Stimulated activated effector memory CD8-positive, alpha-beta T cell treated with anti-CD3 and anti-CD28 coated beads, Interleukin-12 subunit alpha, Interleukin-12 subunit beta, amount 100 ng/mL, for 72 hours (primary cell): ENCODE results near the gene ATP6V0E1.
A peak's percentile ranks its signal among the peaks of the same experiment; 100 is the strongest.

ENCODE experiments used
- ATAC-seq: fragments of 150-1000 bp; cut with Tn5 transposase; 2 replicates; pipeline ENCODE4 v1.10.0; 2021
- DNase-seq, 2 donors: peaks; one replicate each; pipeline ENCODE4 v3.0.0; 2021 to 2022; ENCODE audit warnings: low spot score in 2 of 2
- H3K27ac Mint-ChIP-seq: one replicate; pipeline ENCODE4 v1.8.0; 2022; ENCODE audit warnings: mild to moderate bottlenecking, mixed read lengths
- H3K36me3 Mint-ChIP-seq: one replicate; pipeline ENCODE4 v1.8.0; 2022; ENCODE audit warnings: mild to moderate bottlenecking, mixed read lengths
- H3K4me1 Mint-ChIP-seq: one replicate; pipeline ENCODE4 v1.8.0; 2022; ENCODE audit warnings: mixed read lengths
- H3K4me3 Mint-ChIP-seq: one replicate; pipeline ENCODE4 v1.8.0; 2022; ENCODE audit warnings: mild to moderate bottlenecking, mixed read lengths
- H3K9me3 Mint-ChIP-seq: one replicate; pipeline ENCODE4 v1.8.0; 2022; ENCODE audit warnings: mixed read lengths

ATP6V0E1 gene

DNA sequence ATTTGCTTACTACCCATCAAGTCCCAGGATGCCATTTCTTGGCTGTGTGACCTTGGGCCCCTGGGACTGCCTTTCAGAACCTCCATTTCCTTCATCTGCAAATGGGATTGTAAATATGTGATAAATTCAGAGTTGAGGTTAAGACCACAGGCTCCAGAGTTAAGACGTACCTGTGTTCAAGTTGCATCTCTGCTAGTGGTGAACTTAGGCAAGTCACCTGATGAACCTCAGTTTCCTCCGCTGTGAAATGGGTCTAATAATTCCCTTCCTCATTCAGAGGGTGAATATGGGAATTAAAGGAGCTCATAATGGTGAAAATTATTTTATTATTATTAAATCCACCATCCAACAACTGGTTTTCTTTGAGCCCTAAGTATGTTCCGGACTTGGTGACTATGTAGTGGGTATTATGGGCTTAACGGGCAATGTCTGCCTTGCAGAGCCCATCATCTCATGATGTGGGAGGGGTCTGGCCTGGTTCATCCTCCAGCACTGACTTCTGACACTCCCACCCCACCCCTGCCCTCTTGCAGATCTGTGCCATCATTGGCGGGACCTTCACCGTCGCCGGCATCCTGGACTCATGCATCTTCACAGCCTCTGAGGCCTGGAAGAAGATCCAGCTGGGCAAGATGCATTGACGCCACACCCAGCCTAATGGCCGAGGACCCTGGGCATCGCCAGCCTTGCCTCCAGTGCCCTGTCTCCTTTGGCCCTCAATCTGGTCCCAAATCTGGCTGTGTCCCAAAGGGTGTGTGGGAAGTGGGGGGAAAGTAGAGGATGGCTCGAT is 33.2 kb upstream of the ATP6V0E1 start:
- Mint-ChIP-seq H3K36me3 (peaks cover 9% of the 10 kb centered on the region), H3K27ac (no peak overlapping the region), H3K9me3 (no peaks in the 10 kb centered on the region), H3K4me1 (peaks cover 4% of the 10 kb centered on the region), H3K4me3 (no peak overlapping the region)
- no peak for DNase-seq
- ATAC-seq, result no peak

DNA sequence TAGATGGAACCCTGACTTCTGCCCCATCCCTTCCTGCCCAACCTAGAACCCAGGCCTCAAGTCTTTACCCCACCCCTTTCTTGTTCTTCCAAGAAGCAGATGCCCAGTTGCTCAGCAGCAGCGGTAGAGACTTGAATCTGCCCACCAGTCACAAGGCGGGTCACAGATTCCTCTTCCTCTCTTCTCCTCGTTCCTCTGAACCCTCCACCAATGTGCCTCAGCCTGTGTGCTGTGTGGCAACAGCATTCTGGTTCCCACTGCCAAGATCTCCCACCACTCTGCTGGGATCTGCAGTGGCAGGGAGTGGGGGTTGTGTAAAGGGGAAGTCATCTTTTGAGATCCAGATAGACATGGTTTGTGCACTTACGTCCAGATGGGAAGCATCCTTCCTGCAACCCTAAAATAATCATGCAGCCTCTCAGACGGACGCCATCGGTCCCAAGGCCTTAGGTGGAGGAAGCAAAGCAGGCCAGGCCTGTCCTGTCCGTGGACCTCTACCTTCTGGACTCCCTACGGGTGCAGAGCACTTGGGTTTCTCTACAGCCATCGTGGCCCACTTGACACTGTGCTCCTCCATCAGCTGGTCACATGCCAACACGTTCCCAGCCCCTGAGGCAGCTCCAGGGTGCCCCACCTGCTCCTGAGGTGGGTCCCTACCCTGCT is 32.1 kb upstream of the ATP6V0E1 start:
- Mint-ChIP-seq H3K9me3 (no peaks in the 10 kb centered on the region), H3K4me3 (no peak overlapping the region), H3K27ac (peak overlapping the region; percentile 60), H3K4me1 (peaks cover 4% of the 10 kb centered on the region), H3K36me3 (peaks cover 4% of the 10 kb centered on the region)
- ATAC-seq (no peak), DNase-seq (no peak)

DNA sequence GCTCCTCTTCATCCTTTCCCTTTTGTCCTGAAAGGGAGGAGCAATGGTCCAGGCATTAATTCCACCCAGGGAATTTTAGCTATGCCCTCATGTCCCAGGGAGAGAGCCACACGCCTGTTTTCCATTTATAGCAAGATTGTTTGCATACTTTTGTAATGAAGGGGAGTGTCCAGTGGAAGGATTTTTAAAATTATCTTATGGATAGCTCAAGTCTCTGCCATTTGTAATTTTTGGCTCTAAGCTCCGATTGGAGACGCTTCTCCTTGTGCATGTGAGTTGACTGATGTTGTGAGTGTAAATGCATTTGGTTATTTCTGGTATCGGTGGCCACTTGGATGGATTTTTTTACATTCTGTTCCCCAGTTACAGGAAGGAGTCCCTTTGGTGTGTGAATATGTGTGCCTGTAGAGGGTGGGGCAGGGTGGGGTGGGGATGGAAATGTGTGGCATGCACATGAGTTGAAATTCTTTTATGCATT is 31.5 kb upstream of the ATP6V0E1 start:
- no peak for ATAC-seq
- Mint-ChIP-seq H3K36me3 (no peaks in the 10 kb centered on the region), H3K4me3 (no peak overlapping the region), H3K27ac (no peak overlapping the region), H3K4me1 (peaks cover 4% of the 10 kb centered on the region), H3K9me3 (no peaks in the 10 kb centered on the region)
- DNase-seq, result no peak

DNA sequence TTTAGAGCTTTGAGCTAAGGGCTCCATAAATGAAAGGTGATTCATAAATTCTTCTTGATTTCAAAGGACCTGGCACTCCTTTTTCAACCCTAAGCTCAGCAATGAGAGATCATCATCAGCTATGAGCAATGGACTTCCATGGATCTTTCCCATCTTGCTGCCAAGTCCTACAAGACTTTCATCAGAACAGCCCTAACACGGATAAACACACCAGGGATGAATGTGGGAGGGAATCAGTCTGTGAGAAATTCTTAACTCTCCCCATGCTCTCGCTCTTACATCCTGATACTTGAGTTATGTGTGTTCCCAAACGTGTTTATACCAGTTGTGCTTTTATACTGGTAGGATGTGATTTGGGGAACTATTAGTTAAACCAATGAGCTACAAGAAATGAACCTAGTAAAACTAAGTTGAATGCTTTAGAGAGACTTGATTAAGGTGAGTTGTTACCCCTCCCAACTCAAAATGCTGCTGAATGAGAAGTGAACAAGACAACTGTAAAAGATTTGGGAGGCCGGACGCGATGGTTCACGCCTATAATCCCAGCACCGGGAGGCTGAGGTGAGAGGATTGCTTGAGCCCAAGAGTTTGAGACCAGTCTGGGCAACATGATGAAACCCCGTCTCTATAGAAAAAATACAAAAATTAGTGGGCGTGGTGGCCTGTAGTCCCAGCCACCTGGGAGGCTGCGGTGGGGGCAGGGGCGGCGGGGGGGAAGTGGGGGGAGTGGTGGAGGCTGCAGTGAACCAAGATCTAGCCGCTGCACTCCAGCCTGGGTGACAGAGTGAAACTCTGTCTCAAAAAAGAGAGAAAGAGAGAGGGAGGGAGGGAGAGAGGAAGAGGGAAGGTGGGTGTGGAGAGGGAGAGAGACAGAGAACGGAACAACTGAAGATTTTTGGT is 29.5 kb upstream of the ATP6V0E1 start:
- Mint-ChIP-seq H3K27ac (peak overlapping the region; percentile 17), H3K4me3 (no peak overlapping the region), H3K36me3 (peaks cover 6% of the 10 kb centered on the region), H3K4me1 (peaks cover 8% of the 10 kb centered on the region), H3K9me3 (no peaks in the 10 kb centered on the region)
- no peak for ATAC-seq
- no peak for DNase-seq

DNA sequence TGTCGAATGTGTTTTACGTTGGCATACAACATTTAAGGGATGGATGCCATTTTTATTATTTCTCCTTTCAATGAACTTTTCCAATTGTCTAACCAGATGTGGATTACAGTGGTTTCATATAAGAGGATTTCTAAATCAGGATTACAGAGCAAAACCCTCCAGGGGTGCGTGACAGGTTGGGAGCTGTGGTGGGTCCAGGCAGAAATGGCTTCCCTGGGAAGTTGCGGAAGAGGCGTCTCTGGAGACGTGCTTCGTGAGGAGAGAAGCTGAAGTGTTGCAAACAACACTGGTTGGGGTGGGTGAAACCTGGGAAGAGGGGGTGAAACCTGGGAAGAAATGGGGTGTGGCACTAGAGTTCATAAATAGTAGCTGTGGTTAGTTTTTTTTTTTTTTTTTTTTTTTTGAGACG is 28.8 kb upstream of the ATP6V0E1 start:
- no peak overlapping the region for H3K4me3 Mint-ChIP-seq
- H3K9me3 Mint-ChIP-seq, result no peaks in the 10 kb centered on the region
- H3K27ac Mint-ChIP-seq, result peak overlapping the region; percentile 17
- peaks cover 10% of the 10 kb centered on the region for H3K4me1 Mint-ChIP-seq
- H3K36me3 Mint-ChIP-seq, result peaks cover 14% of the 10 kb centered on the region
- no peak for DNase-seq
- no peak for ATAC-seq

DNA sequence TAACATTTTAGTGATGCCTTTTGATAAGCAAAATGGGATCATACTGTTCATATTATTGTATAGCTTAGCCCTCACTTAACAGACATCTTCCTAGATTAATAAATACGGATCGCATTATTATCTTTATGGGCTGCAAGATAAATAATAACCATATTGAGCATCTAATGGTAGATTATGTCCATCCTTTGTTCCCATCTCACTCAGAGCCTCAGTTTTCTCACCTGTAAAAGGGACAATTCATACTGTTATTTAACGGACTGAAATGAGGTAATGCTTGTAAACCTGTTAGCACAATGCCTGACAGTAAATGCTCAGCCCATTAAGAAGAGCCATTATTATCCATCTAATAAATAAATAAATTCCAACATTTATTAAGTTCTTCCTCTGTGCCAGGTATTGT is 27.3 kb upstream of the ATP6V0E1 start:
- Mint-ChIP-seq H3K27ac (no peak overlapping the region), H3K4me3 (no peak overlapping the region), H3K4me1 (peaks cover 21% of the 10 kb centered on the region), H3K9me3 (no peaks in the 10 kb centered on the region), H3K36me3 (peaks cover 16% of the 10 kb centered on the region)
- DNase-seq, result no peak
- no peak for ATAC-seq

GRCh38 chr5:172956936-172957335 is 26.6 kb upstream of the ATP6V0E1 start:
- no peak for DNase-seq
- peaks cover 21% of the 10 kb centered on the region for H3K4me1 Mint-ChIP-seq
- H3K27ac Mint-ChIP-seq, result no peak overlapping the region
- H3K36me3 Mint-ChIP-seq, result peaks cover 16% of the 10 kb centered on the region
- ATAC-seq, result no peak
- no peak overlapping the region for H3K4me3 Mint-ChIP-seq
- no peaks in the 10 kb centered on the region for H3K9me3 Mint-ChIP-seq

GRCh38 chr5:172957458-172957857 is 26.1 kb upstream of the ATP6V0E1 start:
- peaks cover 21% of the 10 kb centered on the region for H3K4me1 Mint-ChIP-seq
- H3K36me3 Mint-ChIP-seq, result peaks cover 16% of the 10 kb centered on the region
- DNase-seq (no peak), ATAC-seq (no peak)
- H3K9me3 Mint-ChIP-seq, result no peaks in the 10 kb centered on the region
- H3K27ac Mint-ChIP-seq, result no peak overlapping the region
- H3K4me3 Mint-ChIP-seq, result peak overlapping the region; percentile 99

GRCh38 chr5:172958331-172959046 is 25.1 kb upstream of the ATP6V0E1 start:
- peaks cover 24% of the 10 kb centered on the region for H3K36me3 Mint-ChIP-seq
- H3K27ac Mint-ChIP-seq, result peak overlapping the region; percentile 99
- no peaks in the 10 kb centered on the region for H3K9me3 Mint-ChIP-seq
- H3K4me1 Mint-ChIP-seq, result peaks cover 21% of the 10 kb centered on the region
- H3K4me3 Mint-ChIP-seq, result peak overlapping the region; percentile 99
- DNase-seq, result peak; percentile 70 to 87
- peak; percentile 80 for ATAC-seq

GRCh38 chr5:172959824-172960799 is 23.5 kb upstream of the ATP6V0E1 start:
- Mint-ChIP-seq H3K4me1 (peaks cover 21% of the 10 kb centered on the region), H3K9me3 (no peaks in the 10 kb centered on the region), H3K4me3 (peak overlapping the region; percentile 99), H3K27ac (peak overlapping the region; percentile 99), H3K36me3 (peaks cover 31% of the 10 kb centered on the region)
- ATAC-seq (no peak), DNase-seq (no peak)

- Mint-ChIP-seq H3K36me3 (peaks cover 44% of the 10 kb centered on the region), H3K4me3 (no peak overlapping the region), H3K27ac (no peak overlapping the region), H3K9me3 (no peaks in the 10 kb centered on the region), H3K4me1 (no peaks in the 10 kb centered on the region)
- no peak for DNase-seq
- ATAC-seq, result no peak
These were observed 13.7 kb upstream of the ATP6V0E1 start for GRCh38 chr5:172969921-172970320.

DNA sequence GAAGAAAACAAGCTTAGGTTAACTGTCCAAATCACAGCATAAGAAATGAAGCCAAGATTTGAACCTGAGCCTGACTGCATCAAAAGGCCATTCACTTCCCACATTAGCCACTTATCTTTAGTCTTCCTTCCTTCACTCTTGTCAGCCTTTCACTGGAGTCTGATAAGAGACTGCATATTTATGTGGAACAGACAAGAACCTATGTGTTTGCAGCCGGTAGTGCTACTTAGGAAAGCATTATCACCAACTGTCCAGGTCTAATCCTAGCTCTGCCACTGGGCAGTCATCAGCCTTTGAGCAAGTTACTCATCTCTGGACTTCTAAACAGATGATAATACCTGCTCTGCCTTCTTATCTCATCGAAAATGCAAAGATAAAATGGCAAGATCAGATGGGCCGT is 12.1 kb upstream of the ATP6V0E1 start:
- Mint-ChIP-seq H3K4me1 (no peaks in the 10 kb centered on the region), H3K4me3 (no peak overlapping the region)

GRCh38 chr5:172972552-172972951 is 11.0 kb upstream of the ATP6V0E1 start:
- Mint-ChIP-seq H3K9me3 (no peaks in the 10 kb centered on the region), H3K36me3 (peaks cover 37% of the 10 kb centered on the region), H3K4me3 (no peak overlapping the region), H3K4me1 (no peaks in the 10 kb centered on the region), H3K27ac (no peak overlapping the region)
- ATAC-seq, result no peak
- no peak for DNase-seq

More for the DNA sequence above, 12.1 kb upstream of the ATP6V0E1 start:
- ATAC-seq (no peak), DNase-seq (no peak)
- Mint-ChIP-seq H3K36me3 (peaks cover 40% of the 10 kb centered on the region), H3K9me3 (no peaks in the 10 kb centered on the region), H3K27ac (no peak overlapping the region)
